ENCODE results near the gene COX6B2. TPM values are rescaled to one million over a fixed set of nuclear protein-coding genes. Genes with fewer than 3 reads are reported as not detected.

COX6B2 gene
- total and polyA plus RNA-seq, 2 of the 13 experiments (the other 11 are each of a cell fraction or from before 2014, with no cell fraction given): 0.21 TPM; not detected in 1

DNA sequence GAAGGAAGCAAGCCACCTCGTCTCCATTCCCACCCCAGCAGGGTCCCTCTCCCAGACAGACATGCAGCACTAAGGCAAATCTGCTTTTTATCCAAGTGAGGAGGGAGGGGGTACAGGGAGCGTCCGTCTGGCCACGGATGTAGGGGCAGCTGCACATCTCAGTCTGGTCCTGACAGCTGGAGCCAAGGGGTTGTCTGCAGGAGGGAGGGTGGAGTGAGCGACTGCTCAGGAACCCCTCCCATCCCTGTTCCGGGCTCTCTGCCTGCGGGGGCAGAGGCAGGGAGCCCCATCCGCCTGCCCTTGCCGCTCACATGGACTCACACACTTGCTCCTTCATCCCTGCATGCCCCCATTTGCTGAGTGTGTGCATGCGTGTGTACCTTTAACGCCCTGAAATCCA is 24.7 kb upstream of the COX6B2 start (continued):
- TF ChIP-seq, protein P1, sequence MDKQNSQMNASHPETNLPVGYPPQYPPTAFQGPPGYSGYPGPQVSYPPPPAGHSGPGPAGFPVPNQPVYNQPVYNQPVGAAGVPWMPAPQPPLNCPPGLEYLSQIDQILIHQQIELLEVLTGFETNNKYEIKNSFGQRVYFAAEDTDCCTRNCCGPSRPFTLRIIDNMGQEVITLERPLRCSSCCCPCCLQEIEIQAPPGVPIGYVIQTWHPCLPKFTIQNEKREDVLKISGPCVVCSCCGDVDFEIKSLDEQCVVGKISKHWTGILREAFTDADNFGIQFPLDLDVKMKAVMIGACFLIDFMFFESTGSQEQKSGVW (CRISPR knock-in tag; IDR thresholded peaks at IDR 0.05; ENCODE audit: borderline replicate concordance): no peak
- no peak for TF ChIP-seq ZNF720 (CRISPR knock-in tag; IDR thresholded peaks at IDR 0.05)
- no peak for TF ChIP-seq ZNF263 (CRISPR knock-in tag; IDR thresholded peaks at IDR 0.05)
- no peak for TF ChIP-seq ZFP82 (CRISPR knock-in tag; IDR thresholded peaks at IDR 0.05; ENCODE audit: borderline replicate concordance)
- no peak for TF ChIP-seq ZNF761 (CRISPR knock-in tag; conservative IDR thresholded peaks at IDR 0.05)
- no peak for TF ChIP-seq KAT2B (IDR thresholded peaks at IDR 0.05; ENCODE audit: borderline replicate concordance, low read depth, low read length)
- no peak for TF ChIP-seq ZKSCAN1 (IDR thresholded peaks at IDR 0.05; ENCODE audit: low read length)

DNA sequence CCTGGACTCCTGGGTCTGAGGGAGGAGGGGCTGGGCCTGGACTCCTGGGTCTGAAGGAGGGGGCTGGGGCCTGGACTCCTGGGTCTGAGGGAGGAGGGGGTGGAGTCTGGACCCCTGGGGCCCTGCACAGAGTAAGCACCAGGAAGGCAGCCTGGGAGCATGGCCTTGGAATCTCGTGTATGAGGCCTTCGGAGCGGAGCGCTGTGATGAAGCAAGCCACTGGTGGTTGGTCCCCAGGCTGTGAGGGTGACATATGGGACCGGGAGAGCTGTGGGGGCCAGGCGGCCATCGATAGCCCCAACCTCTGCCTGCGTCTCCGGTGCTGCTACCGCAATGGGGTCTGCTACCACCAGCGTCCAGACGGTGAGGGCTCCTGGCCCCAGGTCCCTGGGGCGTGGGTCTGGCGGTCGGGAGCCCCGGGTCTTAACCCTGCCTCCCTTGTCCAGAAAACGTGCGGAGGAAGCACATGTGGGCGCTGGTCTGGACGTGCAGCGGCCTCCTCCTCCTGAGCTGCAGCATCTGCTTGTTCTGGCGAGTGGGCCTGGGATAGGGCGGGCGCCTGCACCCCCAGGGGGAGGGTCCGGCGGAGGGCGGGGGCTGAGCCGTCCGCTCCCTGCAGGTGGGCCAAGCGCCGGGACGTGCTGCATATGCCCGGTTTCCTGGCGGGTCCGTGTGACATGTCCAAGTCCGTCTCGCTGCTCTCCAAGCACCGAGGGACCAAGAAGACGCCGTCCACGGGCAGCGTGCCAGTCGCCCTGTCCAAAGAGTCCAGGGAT is 23.0 kb upstream of the COX6B2 start:
- Histone ChIP-seq H3K4me1 (ENCODE audit: insufficient read depth, low read length) (peaks cover 66% of the 10 kb centered on the region), H2AFZ (ENCODE audit: low read length) (no peak overlapping the region), H3K4me3 (replicated peaks in 1 of 3; ENCODE audit: insufficient read depth in 1 of 3, low read depth in 2 of 3, low read length in 3 of 3) (peak overlapping the region; percentile 2 to 68 (median 35); a peak in 5 of 6 replicates), H3K36me3 (replicated peaks in 1 of 2; ENCODE audit: control insufficient read depth in 1 of 2, insufficient read depth in 2 of 2, low read length in 2 of 2) (no peaks in the 10 kb centered on the region), H3K4me2 (ENCODE audit: low read depth, low read length) (peak overlapping the region; percentile 85), H3K27me3 (ENCODE audit: control insufficient read depth in 1 of 2, insufficient read depth in 2 of 2, low read length in 2 of 2) (peaks cover 0 to 7% of the 10 kb centered on the region in 2 experiments; a peak in 1 of 5 replicates), H4K20me1 (ENCODE audit: insufficient read depth, low read length) (no peaks in the 10 kb centered on the region), H3K79me2 (ENCODE audit: insufficient read depth, low read length) (no peaks in the 10 kb centered on the region), H3K9ac (ENCODE audit: insufficient read depth, low read depth, low read length) (peak overlapping the region; percentile 47; the same call in 1 of the 2 replicates), H3K9me3 (ENCODE audit: low read length) (no peaks in the 10 kb centered on the region), H3K27ac (ENCODE audit: extremely low read length, insufficient read depth, low read length) (no peak overlapping the region)
- ChIA-PET CTCF (ENCODE audit: low intra/inter-chr PET ratio, low total read pairs) (no interaction called here), POLR2A (interaction anchor here (2.3 kb wide), 1 partner anchor 30 kb away, joined by 6 read pairs; the partner anchor contains the start of gene UBE2S)
- ATAC-seq (peak; percentile 78), DNase-seq (ENCODE audit: low spot score) (peak; percentile 52), FAIRE-seq (peak; percentile 50)
- no TSS peak for BruUV-seq (replicated peaks)
- 6% methylated on average over 7 of the region's 43 CpGs for WGBS (ENCODE audit: low lambda C conversion rate)
- intact Hi-C loops (cut with micrococcal nuclease; ENCODE audit: unreplicated experiment): no loop called here
- in situ Hi-C loops (cut with HindIII; ENCODE audit: extremely low pct_ligation_motif_present, low pct_unique_long_range_greater_than_20kb): no loop called here
- TF ChIP-seq PITX1 (CRISPR knock-in tag; IDR thresholded peaks at IDR 0.05) (0 out of 2 replicates have a peak, but pooled peaks have one; percentile 10), ZMYM4 (CRISPR knock-in tag; IDR thresholded peaks at IDR 0.05) (no peak), POLR2G (IDR thresholded peaks at IDR 0.05; ENCODE audit: low read depth, low read length) (no peak), RXRA (CRISPR knock-in tag; IDR thresholded peaks at IDR 0.05) (no peak), ARNT (IDR thresholded peaks at IDR 0.05) (no peak), SPEN (CRISPR knock-in tag; IDR thresholded peaks at IDR 0.05; ENCODE audit: low read depth) (peak; percentile 38; the same call in 1 of the 2 replicates), ZFP41 (CRISPR knock-in tag; IDR thresholded peaks at IDR 0.05; ENCODE audit: borderline replicate concordance) (0 out of 2 replicates have a peak, but pooled peaks have one; percentile 43), ZKSCAN8 (CRISPR knock-in tag; IDR thresholded peaks at IDR 0.05; ENCODE audit: borderline replicate concordance) (0 out of 2 replicates have a peak, but pooled peaks have one; percentile 19), KDM2A (CRISPR knock-in tag; IDR thresholded peaks at IDR 0.05; ENCODE audit: borderline replicate concordance, low read depth) (peak; percentile 56; the same call in 1 of the 2 replicates), PRMT3 (CRISPR knock-in tag; IDR thresholded peaks at IDR 0.05; ENCODE audit: borderline replicate concordance, low read depth) (no peak)
- TF ChIP-seq, protein P2, sequence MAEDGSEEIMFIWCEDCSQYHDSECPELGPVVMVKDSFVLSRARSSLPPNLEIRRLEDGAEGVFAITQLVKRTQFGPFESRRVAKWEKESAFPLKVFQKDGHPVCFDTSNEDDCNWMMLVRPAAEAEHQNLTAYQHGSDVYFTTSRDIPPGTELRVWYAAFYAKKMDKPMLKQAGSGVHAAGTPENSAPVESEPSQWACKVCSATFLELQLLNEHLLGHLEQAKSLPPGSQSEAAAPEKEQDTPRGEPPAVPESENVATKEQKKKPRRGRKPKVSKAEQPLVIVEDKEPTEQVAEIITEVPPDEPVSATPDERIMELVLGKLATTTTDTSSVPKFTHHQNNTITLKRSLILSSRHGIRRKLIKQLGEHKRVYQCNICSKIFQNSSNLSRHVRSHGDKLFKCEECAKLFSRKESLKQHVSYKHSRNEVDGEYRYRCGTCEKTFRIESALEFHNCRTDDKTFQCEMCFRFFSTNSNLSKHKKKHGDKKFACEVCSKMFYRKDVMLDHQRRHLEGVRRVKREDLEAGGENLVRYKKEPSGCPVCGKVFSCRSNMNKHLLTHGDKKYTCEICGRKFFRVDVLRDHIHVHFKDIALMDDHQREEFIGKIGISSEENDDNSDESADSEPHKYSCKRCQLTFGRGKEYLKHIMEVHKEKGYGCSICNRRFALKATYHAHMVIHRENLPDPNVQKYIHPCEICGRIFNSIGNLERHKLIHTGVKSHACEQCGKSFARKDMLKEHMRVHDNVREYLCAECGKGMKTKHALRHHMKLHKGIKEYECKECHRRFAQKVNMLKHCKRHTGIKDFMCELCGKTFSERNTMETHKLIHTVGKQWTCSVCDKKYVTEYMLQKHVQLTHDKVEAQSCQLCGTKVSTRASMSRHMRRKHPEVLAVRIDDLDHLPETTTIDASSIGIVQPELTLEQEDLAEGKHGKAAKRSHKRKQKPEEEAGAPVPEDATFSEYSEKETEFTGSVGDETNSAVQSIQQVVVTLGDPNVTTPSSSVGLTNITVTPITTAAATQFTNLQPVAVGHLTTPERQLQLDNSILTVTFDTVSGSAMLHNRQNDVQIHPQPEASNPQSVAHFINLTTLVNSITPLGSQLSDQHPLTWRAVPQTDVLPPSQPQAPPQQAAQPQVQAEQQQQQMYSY (CRISPR knock-in tag; IDR thresholded peaks at IDR 0.05): peak; percentile 18; the same call in 1 of the 2 replicates

Measured in HepG2 (cell line).